Loucy (cell line): ENCODE results near the gene PLA2G7.

ENCODE experiments used
- EZH2phosphoT487 ChIP-seq: fragments of 200-600 bp; IDR thresholded peaks from 2 replicates; pipeline ENCODE4 v1.6.1; 2018; ENCODE audit warnings: antibody characterized with exemption, mild to moderate bottlenecking, moderate library complexity, borderline replicate concordance
- TF ChIP-seq, protein P1 (sequence below): fragments of 200-600 bp; sonication (generic); conservative IDR thresholded peaks from 2 replicates; pipeline ENCODE4 v1.5.1; 2014; ENCODE audit warnings: mild to moderate bottlenecking, antibody characterized with exemption, low read length

DNA sequence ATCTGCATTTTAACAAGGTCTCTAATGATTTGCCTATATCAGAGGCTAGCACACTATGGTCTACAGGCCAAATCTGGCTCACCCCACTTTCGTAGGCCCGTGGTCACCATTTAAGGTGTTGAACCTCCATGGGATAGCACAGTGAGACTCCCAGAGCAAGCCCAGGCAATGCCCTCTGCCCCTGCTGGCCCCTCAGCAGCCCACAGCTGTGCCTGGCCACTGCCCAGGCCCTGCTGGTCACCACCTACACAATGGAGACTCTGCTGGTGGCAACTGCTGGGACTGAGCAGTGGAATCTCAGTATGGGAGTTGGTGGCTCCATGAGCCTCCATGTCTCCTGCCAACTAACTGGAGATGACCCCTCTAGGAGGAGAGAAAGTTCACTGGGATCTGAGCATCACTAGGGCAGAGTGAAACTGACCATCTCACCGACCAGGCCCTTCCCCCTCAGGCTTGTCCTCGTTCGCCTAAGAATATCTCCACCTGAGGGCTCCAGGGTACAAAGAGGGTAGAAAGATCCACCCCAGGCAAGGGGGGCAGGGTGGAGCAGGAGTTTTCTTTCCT lies 13.8 kb upstream of the PLA2G7 start:
- TF ChIP-seq, protein P1, sequence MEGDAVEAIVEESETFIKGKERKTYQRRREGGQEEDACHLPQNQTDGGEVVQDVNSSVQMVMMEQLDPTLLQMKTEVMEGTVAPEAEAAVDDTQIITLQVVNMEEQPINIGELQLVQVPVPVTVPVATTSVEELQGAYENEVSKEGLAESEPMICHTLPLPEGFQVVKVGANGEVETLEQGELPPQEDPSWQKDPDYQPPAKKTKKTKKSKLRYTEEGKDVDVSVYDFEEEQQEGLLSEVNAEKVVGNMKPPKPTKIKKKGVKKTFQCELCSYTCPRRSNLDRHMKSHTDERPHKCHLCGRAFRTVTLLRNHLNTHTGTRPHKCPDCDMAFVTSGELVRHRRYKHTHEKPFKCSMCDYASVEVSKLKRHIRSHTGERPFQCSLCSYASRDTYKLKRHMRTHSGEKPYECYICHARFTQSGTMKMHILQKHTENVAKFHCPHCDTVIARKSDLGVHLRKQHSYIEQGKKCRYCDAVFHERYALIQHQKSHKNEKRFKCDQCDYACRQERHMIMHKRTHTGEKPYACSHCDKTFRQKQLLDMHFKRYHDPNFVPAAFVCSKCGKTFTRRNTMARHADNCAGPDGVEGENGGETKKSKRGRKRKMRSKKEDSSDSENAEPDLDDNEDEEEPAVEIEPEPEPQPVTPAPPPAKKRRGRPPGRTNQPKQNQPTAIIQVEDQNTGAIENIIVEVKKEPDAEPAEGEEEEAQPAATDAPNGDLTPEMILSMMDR: no peak
- TF ChIP-seq EZH2phosphoT487: no peak
